Activated CD4-positive, alpha-beta memory T cell treated with anti-CD3 and anti-CD28 coated beads, Interleukin-2, amount 10 ng/mL, durations not matched to agents 7 days and 5 days (primary cell): ENCODE results near the gene CSMD2. TPM values are rescaled to one million over a fixed set of nuclear protein-coding genes. Genes with fewer than 3 reads are reported as not detected.

Experiments
- CTCF ChIA-PET: fragments of 350-600 bp; sonication (Branson Sonifier 250); formaldehyde crosslinking; loops from one replicate; lab custom pipeline; 2021; ENCODE audit warnings: antibody characterized with exemption, inconsistent platforms; lab: Charles Lee
- POLR2A ChIA-PET: fragments of 350-600 bp; sonication (Branson Sonifier 250); formaldehyde crosslinking; loops from one replicate; lab custom pipeline; 2021; ENCODE audit warnings: antibody characterized with exemption; lab: Charles Lee
- DNase-seq: peaks from one replicate; pipeline ENCODE4 v3.0.0-alpha.2; 2020
- H3K27ac Mint-ChIP-seq: one replicate; pipeline ENCODE4 v1.8.0; 2021; ENCODE audit warnings: mild to moderate bottlenecking, mixed read lengths
- H3K27me3 Mint-ChIP-seq: one replicate; pipeline ENCODE4 v1.8.0; 2021; ENCODE audit warnings: mixed read lengths
- H3K36me3 Mint-ChIP-seq: one replicate; pipeline ENCODE4 v1.8.0; 2021; ENCODE audit warnings: low read depth, mixed read lengths
- H3K4me1 Mint-ChIP-seq: one replicate; pipeline ENCODE4 v1.8.0; 2021; ENCODE audit warnings: mixed read lengths
- H3K4me3 Mint-ChIP-seq: one replicate; pipeline ENCODE4 v1.8.0; 2021; ENCODE audit warnings: mild to moderate bottlenecking, mixed read lengths
- H3K9me3 Mint-ChIP-seq: one replicate; pipeline ENCODE4 v1.8.0; 2021; ENCODE audit warnings: mixed read lengths
- total RNA-seq, 2 experiments: library from RNA; stranded (reverse); gene quantifications; one replicate each; pipeline ENCODE4 v1.2.3, GENCODE V29; 2021

The CSMD2 gene
- total RNA-seq, 2 experiments from 2014 or later, result not detected

- POLR2A ChIA-PET, result no interaction called here
- H3K36me3 Mint-ChIP-seq, result no peaks in the 10 kb centered on the region
- H3K27ac Mint-ChIP-seq, result no peak overlapping the region
- H3K4me3 Mint-ChIP-seq, result no peak overlapping the region
- no peaks in the 10 kb centered on the region for H3K9me3 Mint-ChIP-seq
- H3K27me3 Mint-ChIP-seq, result peaks cover 19% of the 10 kb centered on the region
- DNase-seq, result no peak
- no peaks in the 10 kb centered on the region for H3K4me1 Mint-ChIP-seq
- CTCF ChIA-PET, result no interaction called here
These were observed 587.4 kb downstream of the CSMD2 start for GRCh38 chr1:33577663-33578062.

- H3K36me3 Mint-ChIP-seq, result no peaks in the 10 kb centered on the region
- H3K9me3 Mint-ChIP-seq, result no peaks in the 10 kb centered on the region
- no peaks in the 10 kb centered on the region for H3K4me1 Mint-ChIP-seq
- H3K27ac Mint-ChIP-seq, result no peak overlapping the region
- no peak overlapping the region for H3K4me3 Mint-ChIP-seq
- DNase-seq, result no peak
- H3K27me3 Mint-ChIP-seq, result peaks cover 21% of the 10 kb centered on the region
- CTCF ChIA-PET, result no interaction called here
- POLR2A ChIA-PET, result no interaction called here
These were observed 588.0 kb downstream of the CSMD2 start for GRCh38 chr1:33576821-33577599.

GRCh38 chr1:33575324-33575879 is 589.6 kb downstream of the CSMD2 start:
- Mint-ChIP-seq H3K9me3 (no peaks in the 10 kb centered on the region), H3K27me3 (peaks cover 21% of the 10 kb centered on the region), H3K4me3 (no peak overlapping the region), H3K36me3 (no peaks in the 10 kb centered on the region), H3K27ac (no peak overlapping the region), H3K4me1 (no peaks in the 10 kb centered on the region)
- ChIA-PET CTCF (no interaction called here), POLR2A (no interaction called here)
- DNase-seq, result no peak

- ChIA-PET CTCF (no interaction called here), POLR2A (no interaction called here)
- Mint-ChIP-seq H3K4me1 (no peaks in the 10 kb centered on the region), H3K9me3 (no peaks in the 10 kb centered on the region), H3K36me3 (no peaks in the 10 kb centered on the region), H3K27ac (no peak overlapping the region), H3K27me3 (peaks cover 18% of the 10 kb centered on the region), H3K4me3 (no peak overlapping the region)
- no peak for DNase-seq
These were observed 591.4 kb downstream of the CSMD2 start for GRCh38 chr1:33573661-33574060.

- ChIA-PET CTCF (no interaction called here), POLR2A (no interaction called here)
- Mint-ChIP-seq H3K27ac (no peak overlapping the region), H3K4me3 (no peak overlapping the region), H3K4me1 (no peaks in the 10 kb centered on the region), H3K9me3 (no peaks in the 10 kb centered on the region), H3K27me3 (peaks cover 18% of the 10 kb centered on the region), H3K36me3 (no peaks in the 10 kb centered on the region)
- DNase-seq, result no peak
These were observed 592.6 kb downstream of the CSMD2 start for GRCh38 chr1:33572387-33572786.

GRCh38 chr1:33569331-33569730 is 595.7 kb downstream of the CSMD2 start:
- DNase-seq, result no peak
- POLR2A ChIA-PET, result no interaction called here
- CTCF ChIA-PET, result no interaction called here
- no peaks in the 10 kb centered on the region for H3K36me3 Mint-ChIP-seq
- H3K9me3 Mint-ChIP-seq, result no peaks in the 10 kb centered on the region
- H3K27me3 Mint-ChIP-seq, result peaks cover 19% of the 10 kb centered on the region
- H3K4me1 Mint-ChIP-seq, result no peaks in the 10 kb centered on the region
- H3K27ac Mint-ChIP-seq, result no peak overlapping the region
- H3K4me3 Mint-ChIP-seq, result no peak overlapping the region

- DNase-seq, result no peak
- ChIA-PET POLR2A (no interaction called here), CTCF (no interaction called here)
- Mint-ChIP-seq H3K4me1 (no peaks in the 10 kb centered on the region), H3K4me3 (no peak overlapping the region), H3K9me3 (no peaks in the 10 kb centered on the region), H3K27me3 (peaks cover 10% of the 10 kb centered on the region), H3K36me3 (no peaks in the 10 kb centered on the region), H3K27ac (no peak overlapping the region)
These were observed 601.3 kb downstream of the CSMD2 start for GRCh38 chr1:33563699-33564098.

- H3K4me1 Mint-ChIP-seq, result no peaks in the 10 kb centered on the region
- no peak for DNase-seq
- H3K4me3 Mint-ChIP-seq, result no peak overlapping the region
- no peaks in the 10 kb centered on the region for H3K9me3 Mint-ChIP-seq
- POLR2A ChIA-PET, result no interaction called here
- CTCF ChIA-PET, result no interaction called here
- no peaks in the 10 kb centered on the region for H3K36me3 Mint-ChIP-seq
- H3K27me3 Mint-ChIP-seq, result peaks cover 10% of the 10 kb centered on the region
- H3K27ac Mint-ChIP-seq, result no peak overlapping the region
These were observed 602.5 kb downstream of the CSMD2 start for GRCh38 chr1:33562563-33562962.

- Mint-ChIP-seq H3K9me3 (peaks cover 2% of the 10 kb centered on the region), H3K27me3 (peaks cover 10% of the 10 kb centered on the region), H3K4me3 (no peak overlapping the region), H3K36me3 (no peaks in the 10 kb centered on the region), H3K27ac (no peak overlapping the region), H3K4me1 (no peaks in the 10 kb centered on the region)
- no peak for DNase-seq
- ChIA-PET CTCF (interaction anchor here (0.7 kb wide), 1 partner anchor 73 kb away, joined by 3 read pairs; no protein-coding TSS in a partner anchor), POLR2A (no interaction called here)
These were observed 603.5 kb downstream of the CSMD2 start for GRCh38 chr1:33561576-33561975.

GRCh38 chr1:33560680-33561079 is 604.4 kb downstream of the CSMD2 start:
- no peaks in the 10 kb centered on the region for H3K4me1 Mint-ChIP-seq
- no peak for DNase-seq
- ChIA-PET CTCF (no interaction called here), POLR2A (no interaction called here)
- H3K4me3 Mint-ChIP-seq, result no peak overlapping the region
- no peak overlapping the region for H3K27ac Mint-ChIP-seq
- H3K9me3 Mint-ChIP-seq, result peaks cover 2% of the 10 kb centered on the region
- no peaks in the 10 kb centered on the region for H3K36me3 Mint-ChIP-seq
- H3K27me3 Mint-ChIP-seq, result peaks cover 10% of the 10 kb centered on the region

GRCh38 chr1:33548721-33549120 is 616.3 kb downstream of the CSMD2 start:
- POLR2A ChIA-PET, result no interaction called here
- Mint-ChIP-seq H3K9me3 (no peaks in the 10 kb centered on the region), H3K27ac (no peak overlapping the region), H3K27me3 (peaks cover 7% of the 10 kb centered on the region), H3K4me1 (no peaks in the 10 kb centered on the region), H3K36me3 (no peaks in the 10 kb centered on the region), H3K4me3 (no peak overlapping the region)
- CTCF ChIA-PET, result no interaction called here
- no peak for DNase-seq

- Mint-ChIP-seq H3K27ac (no peak overlapping the region), H3K4me3 (no peak overlapping the region), H3K27me3 (peaks cover 3% of the 10 kb centered on the region), H3K36me3 (no peaks in the 10 kb centered on the region), H3K9me3 (no peaks in the 10 kb centered on the region), H3K4me1 (no peaks in the 10 kb centered on the region)
- no peak for DNase-seq
- ChIA-PET CTCF (no interaction called here), POLR2A (no interaction called here)
These were observed 616.7 kb downstream of the CSMD2 start for GRCh38 chr1:33548319-33548718.

- H3K27ac Mint-ChIP-seq, result no peak overlapping the region
- POLR2A ChIA-PET, result no interaction called here
- CTCF ChIA-PET, result no interaction called here
- H3K36me3 Mint-ChIP-seq, result no peaks in the 10 kb centered on the region
- peaks cover 2% of the 10 kb centered on the region for H3K27me3 Mint-ChIP-seq
- H3K4me3 Mint-ChIP-seq, result no peak overlapping the region
- DNase-seq, result no peak
- H3K4me1 Mint-ChIP-seq, result no peaks in the 10 kb centered on the region
- H3K9me3 Mint-ChIP-seq, result no peaks in the 10 kb centered on the region
These were observed 617.5 kb downstream of the CSMD2 start for GRCh38 chr1:33547576-33547975.

GRCh38 chr1:33541966-33542365 is 623.1 kb downstream of the CSMD2 start:
- no peak overlapping the region for H3K27ac Mint-ChIP-seq
- ChIA-PET POLR2A (no interaction called here), CTCF (no interaction called here)
- no peak overlapping the region for H3K4me3 Mint-ChIP-seq
- no peaks in the 10 kb centered on the region for H3K36me3 Mint-ChIP-seq
- DNase-seq, result no peak
- H3K9me3 Mint-ChIP-seq, result no peaks in the 10 kb centered on the region
- no peaks in the 10 kb centered on the region for H3K4me1 Mint-ChIP-seq
- no peaks in the 10 kb centered on the region for H3K27me3 Mint-ChIP-seq
